WI38 (cell line): ENCODE results near the gene TMEM91.

Experiments
- H3K4me3 ChIP-seq: 2 replicates; pipeline ENCODE4 v1.5.1; 2011; ENCODE audit warnings: low read depth, mild to moderate bottlenecking, control low read depth, low read length
- TF ChIP-seq, protein P1 (sequence below): IDR thresholded peaks from 2 replicates; pipeline ENCODE4 v1.5.1; 2012; ENCODE audit warnings: low read depth, mild to moderate bottlenecking, control low read depth, low read length

TMEM91 gene

DNA sequence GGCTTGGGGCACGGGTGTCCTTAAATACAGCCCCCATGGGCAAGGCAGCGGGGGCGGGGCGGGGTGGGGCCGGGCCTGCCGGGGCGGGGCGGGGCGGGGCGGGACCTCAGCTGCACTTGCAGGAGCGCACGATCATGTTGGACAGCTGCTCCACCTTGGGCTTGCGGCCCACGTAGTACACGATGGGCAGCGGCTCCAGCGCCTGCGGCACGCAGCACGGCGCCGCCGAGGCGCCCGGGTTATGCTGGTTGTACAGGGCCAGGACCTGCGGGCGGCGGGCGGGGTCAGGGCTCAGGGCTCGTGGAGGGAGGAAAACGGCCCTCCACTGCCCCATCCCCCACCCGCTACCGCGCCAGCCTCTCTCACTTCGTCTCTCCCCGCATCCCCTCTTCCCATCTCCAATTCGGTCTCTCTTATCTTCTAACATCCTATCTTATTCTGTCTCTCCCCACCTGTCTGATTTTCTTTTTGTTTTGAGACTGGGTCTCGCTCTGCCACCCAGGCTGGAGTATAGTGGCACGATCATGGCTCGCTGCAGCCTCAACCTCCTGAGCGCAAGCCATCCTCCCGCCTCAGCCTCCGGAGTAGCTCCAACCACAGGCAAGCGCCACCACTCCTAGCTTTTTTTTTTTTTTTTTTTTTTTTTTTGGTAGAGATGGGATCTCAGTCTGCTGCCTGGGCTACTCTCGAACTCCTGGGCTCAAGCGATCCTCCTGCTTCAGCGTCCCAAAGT, 45.2 kb upstream of the TMEM91 start:
- H3K4me3 ChIP-seq, result no peak overlapping the region
- TF ChIP-seq, protein P1, sequence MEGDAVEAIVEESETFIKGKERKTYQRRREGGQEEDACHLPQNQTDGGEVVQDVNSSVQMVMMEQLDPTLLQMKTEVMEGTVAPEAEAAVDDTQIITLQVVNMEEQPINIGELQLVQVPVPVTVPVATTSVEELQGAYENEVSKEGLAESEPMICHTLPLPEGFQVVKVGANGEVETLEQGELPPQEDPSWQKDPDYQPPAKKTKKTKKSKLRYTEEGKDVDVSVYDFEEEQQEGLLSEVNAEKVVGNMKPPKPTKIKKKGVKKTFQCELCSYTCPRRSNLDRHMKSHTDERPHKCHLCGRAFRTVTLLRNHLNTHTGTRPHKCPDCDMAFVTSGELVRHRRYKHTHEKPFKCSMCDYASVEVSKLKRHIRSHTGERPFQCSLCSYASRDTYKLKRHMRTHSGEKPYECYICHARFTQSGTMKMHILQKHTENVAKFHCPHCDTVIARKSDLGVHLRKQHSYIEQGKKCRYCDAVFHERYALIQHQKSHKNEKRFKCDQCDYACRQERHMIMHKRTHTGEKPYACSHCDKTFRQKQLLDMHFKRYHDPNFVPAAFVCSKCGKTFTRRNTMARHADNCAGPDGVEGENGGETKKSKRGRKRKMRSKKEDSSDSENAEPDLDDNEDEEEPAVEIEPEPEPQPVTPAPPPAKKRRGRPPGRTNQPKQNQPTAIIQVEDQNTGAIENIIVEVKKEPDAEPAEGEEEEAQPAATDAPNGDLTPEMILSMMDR, result no peak

DNA sequence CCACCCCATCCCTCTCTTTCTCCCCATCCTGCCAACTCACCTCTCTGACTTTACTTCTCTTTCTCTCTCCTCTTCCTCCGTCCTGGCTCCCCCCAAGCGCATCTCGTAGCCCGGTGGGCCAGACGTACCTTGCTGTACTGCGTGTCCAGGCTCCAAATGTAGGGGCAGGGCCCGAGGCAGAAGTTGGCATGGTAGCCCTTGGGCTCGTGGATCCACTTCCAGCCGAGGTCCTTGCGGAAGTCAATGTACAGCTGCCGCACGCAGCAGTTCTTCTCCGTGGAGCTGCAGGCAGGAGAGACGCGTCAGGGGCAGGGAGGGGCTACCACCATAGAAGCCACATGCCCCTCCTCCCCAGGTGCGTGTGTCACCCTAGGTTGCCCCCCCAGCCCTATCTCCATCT, 44.3 kb upstream of the TMEM91 start:
- no peak overlapping the region for H3K4me3 ChIP-seq
- TF ChIP-seq, protein P1, result no peak

DNA sequence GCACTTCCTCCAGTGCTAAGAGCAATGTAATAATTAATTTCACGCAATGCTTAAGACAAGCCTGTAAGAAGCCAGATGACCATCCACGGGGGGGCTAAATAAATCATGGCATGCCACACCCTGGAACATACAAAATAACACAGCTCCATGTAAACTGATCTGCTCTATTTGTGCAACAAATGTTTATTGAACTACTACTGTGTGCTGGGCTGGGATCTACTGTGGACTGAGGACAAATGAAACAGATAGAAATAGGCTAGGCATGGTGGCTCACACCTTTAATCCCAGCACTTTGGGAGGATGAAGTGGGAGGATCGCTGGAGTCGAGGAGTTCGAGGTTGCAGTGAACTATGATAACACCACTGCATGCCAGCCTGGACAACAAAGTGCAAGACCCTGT, 43.9 kb upstream of the TMEM91 start:
- TF ChIP-seq, protein P1, result no peak
- no peak overlapping the region for H3K4me3 ChIP-seq

DNA sequence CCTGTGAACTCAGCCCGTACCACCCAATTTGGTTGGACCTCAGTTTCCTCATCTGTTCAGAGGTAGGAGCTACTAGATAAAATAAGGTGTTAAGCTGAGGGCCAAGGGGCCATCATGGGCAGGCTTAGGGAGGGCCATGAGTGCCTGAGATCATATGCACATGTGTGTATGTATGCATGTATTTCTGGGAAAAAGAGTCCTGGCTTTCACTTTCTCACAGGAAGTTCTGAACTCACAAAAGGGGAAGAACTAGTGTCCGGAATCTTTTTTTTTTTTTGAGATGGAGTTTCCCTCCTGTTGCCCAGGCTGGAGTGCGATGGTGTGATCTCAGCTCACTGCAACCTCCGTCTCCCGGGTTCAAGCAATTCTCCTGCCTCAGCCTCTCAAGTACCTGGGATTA, 41.5 kb upstream of the TMEM91 start:
- H3K4me3 ChIP-seq, result no peak overlapping the region
- TF ChIP-seq, protein P1, result no peak

DNA sequence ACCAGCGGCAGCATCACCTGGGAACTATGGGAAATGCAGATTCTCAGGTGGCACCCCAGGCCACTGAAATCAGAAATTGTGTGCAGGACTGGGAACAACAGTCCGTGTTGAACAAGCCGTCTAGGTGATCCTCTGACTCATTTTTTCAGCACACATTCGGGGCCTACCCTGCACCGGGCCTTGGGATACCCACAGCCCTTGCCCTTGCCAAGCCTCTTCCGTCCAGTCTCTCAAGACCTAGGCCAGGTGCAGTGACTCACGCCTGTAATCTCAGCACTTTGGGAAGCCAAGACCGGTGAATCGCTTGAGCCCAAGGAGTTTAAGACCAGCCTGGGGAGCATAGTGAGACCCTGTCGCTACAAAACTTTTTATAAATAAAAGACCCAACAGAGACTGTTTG, 40.9 kb upstream of the TMEM91 start:
- H3K4me3 ChIP-seq, result no peak overlapping the region
- TF ChIP-seq, protein P1, result no peak

DNA sequence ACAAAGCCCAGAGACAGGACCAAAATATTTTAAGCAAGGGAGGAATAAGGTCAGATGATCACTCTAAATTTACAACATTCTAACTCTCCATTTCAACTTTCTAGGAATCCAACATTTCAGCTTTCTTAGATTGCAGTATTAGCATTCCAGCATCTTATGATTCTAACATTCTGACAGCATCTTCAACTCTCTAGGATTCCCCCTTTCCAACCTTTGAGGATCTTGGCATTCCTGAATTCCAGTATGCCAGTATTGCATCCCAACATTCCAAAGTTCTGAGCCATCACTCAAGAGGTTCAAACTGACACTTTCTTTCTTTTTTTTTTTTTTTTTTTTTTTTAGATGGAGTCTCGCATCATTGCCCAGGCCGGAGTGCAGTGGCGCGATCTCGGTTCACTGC, 36.4 kb upstream of the TMEM91 start:
- TF ChIP-seq, protein P1, result no peak

DNA sequence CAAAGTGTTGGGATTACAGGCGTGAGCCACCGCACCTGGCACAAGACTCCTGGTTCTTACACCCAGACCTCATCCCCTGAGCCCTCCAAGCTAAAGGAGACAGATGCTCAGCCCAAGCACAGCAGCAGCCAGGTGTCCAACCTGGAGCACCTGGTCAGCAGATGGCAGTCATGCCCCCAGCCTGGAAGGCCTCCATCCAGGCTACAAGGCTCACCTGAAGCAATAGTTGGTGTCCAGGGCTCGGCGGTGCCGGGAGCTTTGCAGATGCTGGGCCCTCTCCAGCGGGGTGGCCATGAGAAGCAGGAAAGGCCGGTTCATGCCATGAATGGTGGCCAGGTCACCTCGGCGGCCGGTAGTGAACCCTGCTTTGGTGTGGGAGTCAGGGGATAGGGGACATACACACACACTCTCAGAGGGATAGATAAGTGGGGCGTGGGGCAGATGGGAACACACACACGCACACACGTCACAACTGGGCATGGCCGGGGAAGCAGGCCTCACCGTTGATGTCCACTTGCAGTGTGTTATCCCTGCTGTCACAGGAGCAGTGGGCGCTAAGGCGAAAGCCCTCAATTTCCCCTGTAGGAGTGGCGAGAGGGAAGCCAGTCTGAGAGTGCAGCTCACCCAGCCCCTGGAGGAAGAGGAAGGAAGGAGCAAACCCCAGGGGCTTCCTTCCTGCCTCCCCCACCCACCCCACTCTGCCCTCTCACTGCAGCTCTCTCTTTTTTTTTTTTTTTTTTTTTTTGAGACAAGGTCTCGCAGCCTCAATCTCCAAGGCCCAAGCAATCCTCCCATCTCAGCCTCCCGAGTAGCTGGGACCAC, 34.5 kb upstream of the TMEM91 start:
- TF ChIP-seq, protein P1, result no peak
- H3K4me3 ChIP-seq, result no peak overlapping the region

More for the DNA sequence above, 36.4 kb upstream of the TMEM91 start:
- H3K4me3 ChIP-seq, result no peak overlapping the region
